GM21390 (cell line): ENCODE data around the gene NTN3.

Source experiments
- ATAC-seq: cut with Tn5 transposase; IDR thresholded peaks from one replicate; pipeline ENCODE4 v1.9.1; 2021; ENCODE audit not compliant: unreplicated experiment

NTN3 gene

DNA sequence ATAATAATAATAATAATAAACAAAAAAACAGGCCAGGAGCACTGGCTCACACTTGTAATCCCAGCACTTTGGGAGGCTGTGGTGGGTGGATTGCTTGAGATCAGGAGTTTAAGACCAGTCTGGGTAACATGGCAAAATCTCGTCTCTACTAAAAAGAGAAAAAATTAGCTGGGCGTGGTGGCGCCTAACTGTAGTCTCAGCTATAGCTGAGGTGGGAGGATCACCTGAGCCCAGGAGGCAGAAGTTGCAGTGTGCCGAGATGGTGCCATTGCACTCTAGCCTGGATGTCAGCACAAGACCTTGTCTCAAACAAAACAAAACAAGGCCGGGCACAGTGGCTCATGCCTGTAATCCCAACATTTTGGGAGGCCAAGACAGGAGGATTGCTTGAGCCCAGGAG is 23.9 kb downstream of the NTN3 start:
- no peak for ATAC-seq

GRCh38 chr16:2496223-2497115 is 25.4 kb downstream of the NTN3 start:
- no peak for ATAC-seq

GRCh38 chr16:2497116-2497630 is 26.1 kb downstream of the NTN3 start:
- ATAC-seq: no peak

DNA sequence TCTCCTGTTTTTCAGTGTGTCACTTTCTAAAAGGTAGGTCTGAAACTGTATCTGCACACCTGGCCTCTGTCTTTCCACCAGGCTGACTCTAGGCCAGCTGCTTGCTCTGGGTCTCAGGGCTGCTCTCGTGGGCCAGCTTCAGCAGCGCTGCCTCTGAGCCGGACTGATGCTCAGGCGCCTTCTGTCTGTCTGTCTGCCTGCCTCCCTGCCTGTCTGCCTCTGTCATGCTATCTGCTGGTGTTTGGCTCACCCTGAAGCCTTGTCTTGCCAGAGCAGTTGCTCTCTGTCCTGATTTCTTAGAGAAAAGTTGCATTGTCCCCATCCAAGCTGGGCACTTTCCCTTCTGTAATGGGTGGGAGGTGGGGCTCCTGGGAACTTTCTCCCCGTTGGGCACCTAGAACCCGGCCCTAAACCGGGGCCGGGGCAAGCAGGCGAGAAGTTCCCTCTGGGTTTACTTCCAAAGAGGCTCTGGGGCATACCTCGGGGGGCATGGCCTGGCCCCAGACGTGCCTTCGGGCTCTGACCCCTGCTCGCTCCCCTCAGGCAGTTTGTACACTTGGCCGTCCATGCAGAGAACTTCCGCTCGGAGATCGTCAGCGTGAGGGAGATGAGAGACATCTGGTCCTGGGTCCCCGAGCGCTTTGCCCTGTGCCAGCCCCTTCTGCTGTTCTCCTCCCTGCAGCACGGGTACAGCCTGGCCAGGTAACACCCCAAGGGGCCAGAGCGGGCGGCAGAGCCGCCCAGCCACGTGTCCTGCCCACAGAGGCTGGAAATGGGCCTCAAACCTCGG is 26.8 kb downstream of the NTN3 start:
- no peak for ATAC-seq

- ATAC-seq: no peak
These were observed 27.6 kb downstream of the NTN3 start for GRCh38 chr16:2498531-2499253.

DNA sequence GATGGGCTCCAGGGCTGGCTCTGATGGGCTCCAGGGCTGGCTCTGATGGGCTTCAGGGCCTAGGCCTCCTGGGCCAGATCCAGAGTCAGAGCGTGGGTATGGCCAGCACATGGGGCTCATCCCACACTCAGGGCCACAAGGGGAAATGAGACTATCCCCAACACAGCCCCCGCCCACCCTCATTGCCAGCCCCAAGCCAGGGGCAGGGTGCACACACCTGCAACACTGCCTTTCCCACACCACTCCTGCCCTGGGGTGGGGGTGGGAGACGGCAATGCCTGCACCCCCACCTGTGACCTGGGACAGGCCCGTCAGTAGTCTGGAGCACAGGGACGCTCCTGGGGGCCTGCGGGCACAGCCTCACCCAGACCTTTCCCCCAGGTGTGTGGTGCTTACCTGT is 28.4 kb downstream of the NTN3 start:
- ATAC-seq: no peak

- ATAC-seq: no peak
These were observed 28.9 kb downstream of the NTN3 start for GRCh38 chr16:2499890-2500429.

DNA sequence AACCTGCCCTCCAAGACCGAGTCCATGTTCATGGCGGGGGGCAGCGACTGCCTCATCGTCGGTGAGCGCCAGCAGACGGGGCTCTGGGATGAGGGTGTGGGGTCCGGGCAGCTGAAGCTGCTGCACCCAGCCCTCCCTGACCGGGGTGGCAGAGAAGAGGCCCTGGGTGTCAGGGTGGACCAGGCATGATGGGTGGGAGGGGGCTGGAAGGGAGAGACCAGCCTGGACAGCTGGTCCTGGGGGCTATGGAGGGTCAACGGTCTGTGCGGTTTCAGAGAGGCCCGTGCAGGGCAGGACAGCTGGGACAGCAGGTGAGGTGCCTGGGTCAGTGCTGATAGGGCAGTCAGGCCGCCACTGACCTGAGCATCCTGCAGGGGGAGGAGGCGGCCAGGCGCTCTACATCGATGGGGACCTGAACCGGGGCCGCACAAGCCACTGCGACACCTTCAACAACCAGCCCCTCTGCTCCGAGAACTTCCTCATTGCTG is 29.4 kb downstream of the NTN3 start:
- no peak for ATAC-seq

DNA sequence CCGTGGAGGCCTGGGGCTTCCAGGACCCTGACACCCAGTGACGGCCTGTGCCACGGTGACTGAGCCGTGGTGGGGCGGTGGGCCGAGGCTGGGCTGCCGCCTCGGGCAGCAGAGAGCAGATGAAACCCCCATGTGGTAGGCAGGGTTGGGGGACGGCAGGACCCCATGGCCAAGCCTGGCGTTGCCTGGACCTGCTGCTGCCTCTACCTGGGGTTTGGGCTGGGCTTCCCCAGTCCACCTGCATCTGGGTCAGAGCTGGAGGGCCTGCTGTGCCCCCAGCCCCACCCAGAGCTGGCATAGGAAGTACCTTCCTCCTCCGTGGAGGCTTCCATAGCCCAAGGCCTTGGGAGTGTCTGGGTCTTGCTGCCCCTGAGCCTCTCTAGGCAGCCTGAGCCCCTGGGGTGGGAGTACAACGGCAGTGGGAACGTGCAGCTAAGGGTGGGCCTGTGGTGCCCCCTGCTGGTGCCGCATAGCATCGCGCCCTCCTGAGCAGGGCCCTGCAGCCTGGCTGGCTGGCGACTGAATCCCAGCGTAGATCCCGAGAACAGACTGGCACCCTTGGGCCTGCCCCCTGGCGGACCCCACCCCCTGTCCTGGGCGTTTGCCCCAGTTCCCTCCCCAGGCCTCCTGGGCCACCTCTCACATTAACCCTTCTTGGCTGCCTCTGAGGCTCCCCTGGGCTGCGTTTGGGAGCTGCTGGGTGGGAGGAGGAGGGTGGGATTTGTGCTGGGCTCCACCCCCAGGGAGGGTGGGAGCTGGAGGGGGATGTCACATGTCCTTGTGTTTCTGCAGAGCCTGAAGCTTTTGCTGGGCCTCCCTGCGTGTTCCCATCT is 30.0 kb downstream of the NTN3 start:
- no peak for ATAC-seq

- ATAC-seq: no peak
These were observed 31.1 kb downstream of the NTN3 start for GRCh38 chr16:2501946-2502895.

DNA sequence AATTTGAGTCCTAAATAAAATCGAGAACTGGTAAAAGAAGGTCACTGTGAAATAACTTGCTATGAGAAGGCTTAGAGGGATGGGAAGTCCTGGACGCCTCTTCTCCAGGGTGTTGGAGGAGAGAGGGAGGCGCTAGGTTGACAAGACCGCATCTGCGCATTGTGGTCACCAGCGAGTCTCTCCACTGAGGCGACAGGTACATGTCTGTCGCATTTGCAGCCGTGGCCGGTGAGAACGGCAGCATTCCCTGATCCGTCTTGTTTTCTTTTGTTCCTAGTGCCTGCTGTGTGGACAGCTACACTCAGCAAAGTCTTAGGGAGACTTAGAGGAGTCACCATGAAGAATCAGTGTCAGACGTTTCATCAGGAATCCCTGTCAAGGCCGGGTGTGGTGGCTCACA is 34.6 kb downstream of the NTN3 start:
- no peak for ATAC-seq

DNA sequence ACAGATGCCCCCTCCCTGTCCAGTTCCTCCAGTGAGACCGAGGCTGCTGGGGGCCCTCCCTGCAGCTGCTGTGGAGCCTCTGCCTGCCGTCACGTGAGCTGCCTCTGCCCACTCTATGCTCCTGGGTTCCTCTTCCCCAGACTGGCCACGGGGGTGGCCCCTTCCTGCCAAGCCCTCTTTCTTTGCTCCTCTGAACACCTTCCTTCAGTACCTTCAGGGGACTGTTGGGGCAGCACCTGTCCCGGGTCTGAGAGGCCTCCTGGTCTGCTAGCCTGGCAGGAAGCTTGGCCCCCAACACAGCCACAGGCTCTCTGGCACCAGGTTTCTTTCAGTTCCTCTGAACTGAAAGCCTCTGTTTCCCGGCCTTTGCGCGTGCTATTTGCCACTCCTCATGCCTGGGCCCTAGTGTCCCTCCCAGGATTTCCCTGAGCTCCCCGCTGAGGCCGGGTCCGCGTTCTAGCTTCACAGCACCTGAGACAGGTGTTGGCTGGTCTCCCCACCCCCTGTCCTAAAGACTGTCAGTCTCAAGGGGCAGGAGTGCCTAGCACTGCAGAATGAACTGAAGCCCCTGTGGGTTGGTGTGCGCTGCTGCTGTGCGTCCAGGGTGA is 36.1 kb downstream of the NTN3 start:
- no peak for ATAC-seq

- ATAC-seq: no peak
These were observed 36.6 kb downstream of the NTN3 start for GRCh38 chr16:2507665-2508064.

DNA sequence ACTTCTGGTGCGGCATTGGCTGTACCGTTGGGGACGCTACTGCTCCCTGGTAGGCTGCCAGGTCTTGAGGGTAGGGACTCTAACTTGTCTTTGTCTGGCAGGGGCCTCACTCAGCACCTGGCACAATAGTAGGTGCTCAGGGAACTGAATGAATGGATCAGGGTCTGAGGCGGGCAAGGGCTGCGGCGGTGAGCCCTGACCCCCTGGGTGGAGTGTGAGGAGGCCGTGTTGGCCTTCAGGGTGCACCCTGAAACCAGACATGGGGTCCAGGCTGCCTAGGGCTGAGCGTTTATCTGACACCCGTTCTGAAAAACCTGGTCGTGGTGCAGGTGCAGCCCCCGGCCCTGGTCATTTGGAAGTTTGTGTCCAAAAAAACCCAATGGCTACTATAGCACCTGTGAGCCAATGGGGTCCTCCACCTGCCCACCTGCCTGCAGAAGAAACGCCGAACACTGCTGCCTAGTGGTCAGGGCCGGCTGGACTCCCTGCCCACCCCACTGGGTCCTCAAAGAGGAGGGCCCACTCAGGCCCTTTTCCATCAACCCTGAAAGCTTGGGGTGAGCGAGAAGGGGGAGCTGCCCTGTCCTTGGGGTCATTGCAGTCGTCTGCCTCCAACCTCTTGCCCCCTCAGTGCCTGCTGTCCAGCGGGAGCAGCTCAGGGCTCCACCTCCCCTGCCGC is 37.8 kb downstream of the NTN3 start:
- ATAC-seq: no peak

- ATAC-seq: no peak
These were observed 40.2 kb downstream of the NTN3 start for GRCh38 chr16:2511128-2511800.

DNA sequence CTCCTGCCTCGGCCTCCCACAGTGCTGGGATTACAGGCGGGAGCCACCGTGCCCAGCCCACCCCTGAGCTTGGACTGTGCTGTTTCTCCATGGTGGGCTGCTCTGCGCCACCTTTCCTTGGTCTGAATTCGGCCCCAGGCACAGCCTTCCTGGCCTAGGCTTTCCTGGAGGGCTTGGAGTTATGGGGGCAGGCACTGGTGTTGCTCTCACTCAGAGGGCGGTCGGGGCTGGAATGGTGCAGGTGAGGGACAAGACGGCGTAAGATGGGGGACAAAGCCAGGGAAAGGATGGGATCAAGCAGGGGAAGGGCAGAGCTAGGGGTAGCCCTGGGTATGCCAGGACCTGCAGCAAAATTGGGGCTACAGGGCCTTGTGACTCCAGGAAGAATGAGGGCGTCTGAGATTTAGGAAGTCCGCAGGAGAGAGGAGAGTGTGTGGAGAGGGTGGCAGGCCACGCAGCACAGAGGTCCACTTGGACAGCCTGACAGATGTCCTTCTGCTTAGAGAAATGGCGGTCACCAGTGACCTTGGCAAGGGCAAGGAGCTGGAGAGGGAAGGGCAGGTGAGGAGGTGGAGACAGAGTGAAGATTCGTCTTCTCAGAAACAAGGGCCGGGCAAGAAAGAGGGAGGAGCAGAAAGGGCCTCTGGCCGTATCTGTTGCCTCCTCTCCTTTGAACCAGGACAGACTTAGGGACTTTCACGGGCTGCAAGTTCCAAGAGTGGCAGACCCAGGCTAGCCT is 41.1 kb downstream of the NTN3 start:
- ATAC-seq: no peak
